Common myeloid progenitor, CD34-positive (primary cell): ENCODE data around the gene TBX1.

ENCODE experiments used
- CTCF ChIA-PET: fragments of 350-600 bp; sonication (Branson Sonifier 250); formaldehyde crosslinking; loops from one replicate; lab custom pipeline; 2021; ENCODE audit warnings: antibody characterized with exemption; lab: Charles Lee
- POLR2A ChIA-PET: fragments of 350-600 bp; sonication (Branson Sonifier 250); formaldehyde crosslinking; loops from one replicate; lab custom pipeline; 2021; ENCODE audit warnings: antibody characterized with exemption; lab: Charles Lee
- DNase-seq, 3 donors: peaks; one replicate each; pipeline versions ENCODE4 v3.0.0 to v3.0.0-alpha.2; 2013
- H3K27ac ChIP-seq, 2 experiments: 1 replicate in 1 of 2; 2 replicates in 1 of 2; pipeline ENCODE4 v1.7.0; 2013; ENCODE audit warnings: inconsistent platforms in 2 of 2, low read length in 2 of 2, mild to moderate bottlenecking in 2 of 2, low read depth in 1 of 2, moderate library complexity in 1 of 2; ENCODE audit not compliant: severe bottlenecking in 2 of 2, insufficient read depth in 1 of 2, poor library complexity in 1 of 2
- H3K27me3 ChIP-seq, 5 experiments: replicated peaks in 2 of 5; 1 replicate in 3 of 5; 2 replicates in 2 of 5; pipeline versions ENCODE4 v1.6.1 to v1.7.0; 2013; ENCODE audit warnings: low read length in 4 of 5, mild to moderate bottlenecking in 2 of 5, moderate library complexity in 2 of 5, inconsistent platforms in 1 of 5; ENCODE audit not compliant: insufficient read depth in 5 of 5, control insufficient read depth in 4 of 5
- H3K36me3 ChIP-seq, 4 experiments: 1 replicate in 2 of 4; 2 replicates in 2 of 4; pipeline versions ENCODE4 v1.6.1 to v1.7.0; 2013; ENCODE audit warnings: low read length in 3 of 4, control low read depth in 1 of 4, mild to moderate bottlenecking in 1 of 4; ENCODE audit not compliant: control insufficient read depth in 4 of 4, insufficient read depth in 4 of 4
- H3K4me1 ChIP-seq, 4 experiments: 1 replicate in 3 of 4; 2 replicates in 1 of 4; pipeline versions ENCODE4 v1.6.1 to v1.7.1; 2013; ENCODE audit warnings: low read length in 3 of 4, mild to moderate bottlenecking in 3 of 4, control low read depth in 1 of 4, inconsistent platforms in 1 of 4, moderate library complexity in 1 of 4; ENCODE audit not compliant: control insufficient read depth in 4 of 4, insufficient read depth in 4 of 4; ENCODE audit errors: control extremely low read depth in 1 of 4
- H3K4me3 ChIP-seq, 7 experiments: 1 replicate in 4 of 7; 2 replicates in 3 of 7; pipeline versions ENCODE4 v1.5.1 to v1.7.0; 2013; ENCODE audit warnings: mild to moderate bottlenecking in 7 of 7, low read length in 6 of 7, moderate library complexity in 6 of 7, inconsistent platforms in 2 of 7, low read depth in 2 of 7, control low read depth in 1 of 7; ENCODE audit not compliant: insufficient read depth in 4 of 7, control insufficient read depth in 1 of 7; ENCODE audit errors: extremely low read depth in 1 of 7
- H3K9me3 ChIP-seq, 5 experiments: 1 replicate in 4 of 5; 2 replicates in 1 of 5; pipeline versions ENCODE4 v1.6.1 to v1.7.1; 2013; ENCODE audit warnings: low read length in 4 of 5, mild to moderate bottlenecking in 2 of 5, inconsistent platforms in 1 of 5, low read depth in 1 of 5, moderate library complexity in 1 of 5; ENCODE audit not compliant: control insufficient read depth in 4 of 5, insufficient read depth in 2 of 5; ENCODE audit errors: control extremely low read depth in 1 of 5
- WGBS: methylation state at CpG from one replicate; pipeline ENCODE4 v1.1.5; 2013; ENCODE audit not compliant: insufficient coverage; 5-methylcytosine and 5-hydroxymethylcytosine counted together

The TBX1 gene

DNA sequence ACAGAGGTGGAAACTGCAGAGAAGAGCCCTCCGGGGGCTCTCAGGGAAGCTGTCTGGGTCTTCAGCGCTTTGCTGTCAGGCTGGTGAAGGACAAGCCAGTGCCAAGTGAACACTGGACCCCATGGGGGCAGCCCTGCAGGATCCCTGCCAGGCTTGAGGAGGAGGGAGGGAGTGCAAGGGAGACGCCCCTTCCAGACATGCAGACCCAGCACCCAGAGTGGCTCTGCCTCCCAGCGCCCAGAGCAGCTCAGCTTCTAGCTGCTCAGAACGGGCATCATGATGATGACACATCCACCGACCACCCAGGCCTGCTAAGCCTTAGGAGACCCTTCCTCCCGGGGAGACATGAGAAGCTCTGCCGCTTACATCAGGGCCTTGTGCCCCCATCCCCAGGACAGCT is 39.7 kb downstream of the TBX1 start:
- Histone ChIP-seq H3K36me3 (peaks cover 0 to 14% (median 2%) of the 10 kb centered on the region in 4 experiments), H3K4me1 (no peaks in the 10 kb centered on the region), H3K9me3 (no peaks in the 10 kb centered on the region), H3K27me3 (no peaks in the 10 kb centered on the region), H3K27ac (no peak overlapping the region), H3K4me3 (no peak overlapping the region)
- ChIA-PET CTCF (interaction anchor here (1.0 to 1.6 kb wide), 8 partner anchors 8 to 85 kb away, joined by 3 to 6 read pairs (median 4); no protein-coding TSS in a partner anchor), POLR2A (no interaction called here)
- WGBS, result 95% methylated on average over 8 of the region's 8 CpGs
- no peak for DNase-seq

DNA sequence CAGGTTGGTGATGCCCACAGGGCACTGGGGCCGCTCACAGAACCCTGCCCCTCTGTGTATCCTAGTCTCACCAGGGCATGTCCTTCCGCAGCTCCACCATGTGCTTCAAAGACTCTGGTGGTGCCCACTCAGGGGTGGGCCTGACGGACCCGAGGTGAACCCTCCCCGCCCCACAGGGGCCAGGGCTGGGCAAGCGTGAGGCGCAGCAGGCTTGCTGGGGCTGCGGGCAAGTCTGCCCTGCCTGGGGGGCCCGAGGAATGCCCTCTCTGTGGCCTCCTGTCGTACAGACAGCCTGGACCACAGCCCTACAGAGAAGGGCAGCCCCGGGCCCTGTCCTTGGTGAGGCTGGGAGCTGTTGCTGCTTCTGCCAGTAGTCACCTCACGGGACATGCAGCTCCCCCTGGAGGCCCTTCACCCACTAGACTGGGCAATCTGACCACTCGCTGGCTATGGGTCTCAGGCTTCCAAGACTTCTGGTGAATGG is 40.2 kb downstream of the TBX1 start:
- no peak overlapping the region for H3K27ac ChIP-seq
- H3K4me1 ChIP-seq, result no peaks in the 10 kb centered on the region
- ChIA-PET POLR2A (no interaction called here), CTCF (interaction anchor here (0.6 to 1.6 kb wide), 11 partner anchors 8 to 163 kb away, joined by 3 to 6 read pairs (median 3); no protein-coding TSS in a partner anchor)
- no peaks in the 10 kb centered on the region for H3K9me3 ChIP-seq
- 92% methylated on average over 13 of the region's 13 CpGs for WGBS
- peak; percentile 7 to 39 (median 24) for DNase-seq
- H3K4me3 ChIP-seq, result no peak overlapping the region
- H3K36me3 ChIP-seq, result peaks cover 0 to 15% (median 2%) of the 10 kb centered on the region in 4 experiments
- H3K27me3 ChIP-seq, result no peaks in the 10 kb centered on the region

DNA sequence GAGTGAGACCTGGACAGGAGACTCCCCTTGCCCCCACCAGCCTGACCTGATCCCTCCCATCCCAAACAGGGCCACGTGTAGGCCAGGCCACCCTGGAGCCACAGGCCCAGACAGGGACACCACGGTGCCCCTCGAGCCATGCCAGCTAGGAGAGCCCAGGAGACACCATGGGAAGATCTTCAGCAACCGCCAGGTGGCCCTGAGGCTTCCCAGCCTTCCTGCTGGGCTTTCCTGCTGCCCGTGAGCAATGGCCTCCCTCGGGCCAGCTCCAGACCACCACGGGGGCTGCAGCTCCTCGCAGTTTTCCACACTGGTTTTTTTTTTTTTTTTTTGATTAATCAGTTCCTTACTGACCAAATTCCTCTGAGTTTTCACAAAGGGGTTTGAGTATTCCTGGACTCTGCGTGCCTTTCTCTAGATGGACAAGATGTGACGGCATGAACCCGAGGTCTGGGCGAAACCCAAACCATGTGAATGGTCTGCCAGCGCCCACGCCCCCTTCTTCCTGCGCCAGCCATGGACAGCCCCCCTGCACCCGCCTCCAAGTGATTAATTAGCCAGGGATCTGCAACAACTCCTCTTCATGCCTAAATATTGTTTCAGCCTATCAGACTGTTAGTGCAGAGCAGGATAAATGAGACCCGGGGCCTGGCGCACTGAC is 40.9 kb downstream of the TBX1 start:
- Histone ChIP-seq H3K27ac (no peak overlapping the region), H3K36me3 (peaks cover 0 to 20% (median 2%) of the 10 kb centered on the region in 4 experiments), H3K4me1 (no peaks in the 10 kb centered on the region), H3K4me3 (no peak overlapping the region), H3K9me3 (no peaks in the 10 kb centered on the region), H3K27me3 (no peaks in the 10 kb centered on the region)
- WGBS, result 94% methylated on average over 16 of the region's 18 CpGs
- ChIA-PET CTCF (interaction anchor here (0.6 to 1.5 kb wide), 11 partner anchors 13 to 163 kb away, joined by 3 to 6 read pairs (median 3); no protein-coding TSS in a partner anchor), POLR2A (no interaction called here)
- DNase-seq, result no peak

DNA sequence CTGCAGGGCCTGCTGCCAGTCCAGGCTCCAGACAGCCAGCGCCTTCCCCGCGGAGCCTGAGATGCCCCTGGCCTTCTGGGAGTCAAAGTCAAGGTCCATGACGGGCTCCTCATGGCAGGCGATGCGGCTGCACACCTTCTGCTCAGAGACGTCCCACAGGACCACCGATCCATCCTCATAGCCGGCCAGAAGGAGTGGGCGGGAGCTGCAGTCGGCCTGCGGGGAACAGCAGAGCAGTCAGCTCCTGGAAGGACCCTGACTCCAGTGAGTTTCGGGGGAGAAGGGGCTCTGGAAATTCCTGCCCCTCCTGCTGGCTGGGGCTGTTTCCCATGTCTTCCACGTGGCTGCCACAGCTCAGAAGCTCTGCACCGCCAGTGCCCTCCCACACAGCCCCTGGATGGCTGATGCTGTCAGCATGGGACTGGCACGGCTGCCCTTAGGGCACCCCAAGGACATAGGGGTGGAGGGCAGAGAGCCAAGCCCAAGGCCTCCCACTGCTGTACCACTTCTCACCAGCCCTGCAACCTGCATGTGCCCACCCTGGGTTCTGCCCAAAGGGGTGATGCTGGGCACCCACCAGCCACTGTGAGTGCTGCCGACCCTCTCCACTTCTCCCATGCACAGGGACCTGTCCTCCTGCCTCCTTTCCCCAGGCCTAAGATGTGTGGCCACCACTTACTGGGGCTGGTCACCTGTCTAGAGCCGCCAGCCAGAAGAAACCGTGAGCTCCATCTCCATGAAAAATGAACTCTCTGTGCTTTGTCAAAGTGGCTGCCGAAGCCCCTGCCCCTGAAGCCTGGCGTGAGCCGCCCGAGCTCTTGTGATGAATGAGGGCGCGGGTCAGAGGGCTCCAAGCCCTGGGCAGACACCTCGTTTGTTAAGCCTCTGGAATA is 41.7 kb downstream of the TBX1 start:
- Histone ChIP-seq H3K36me3 (peaks cover 0 to 20% (median 2%) of the 10 kb centered on the region in 4 experiments), H3K9me3 (no peaks in the 10 kb centered on the region), H3K27me3 (no peaks in the 10 kb centered on the region), H3K27ac (no peak overlapping the region), H3K4me1 (no peaks in the 10 kb centered on the region), H3K4me3 (no peak overlapping the region)
- DNase-seq, result no peak
- WGBS, result 98% methylated on average over 23 of the region's 26 CpGs
- ChIA-PET CTCF (interaction anchor here (1.1 to 1.5 kb wide), 2 partner anchors 11 to 16 kb away, joined by 3 to 6 read pairs; no protein-coding TSS in a partner anchor), POLR2A (no interaction called here)

DNA sequence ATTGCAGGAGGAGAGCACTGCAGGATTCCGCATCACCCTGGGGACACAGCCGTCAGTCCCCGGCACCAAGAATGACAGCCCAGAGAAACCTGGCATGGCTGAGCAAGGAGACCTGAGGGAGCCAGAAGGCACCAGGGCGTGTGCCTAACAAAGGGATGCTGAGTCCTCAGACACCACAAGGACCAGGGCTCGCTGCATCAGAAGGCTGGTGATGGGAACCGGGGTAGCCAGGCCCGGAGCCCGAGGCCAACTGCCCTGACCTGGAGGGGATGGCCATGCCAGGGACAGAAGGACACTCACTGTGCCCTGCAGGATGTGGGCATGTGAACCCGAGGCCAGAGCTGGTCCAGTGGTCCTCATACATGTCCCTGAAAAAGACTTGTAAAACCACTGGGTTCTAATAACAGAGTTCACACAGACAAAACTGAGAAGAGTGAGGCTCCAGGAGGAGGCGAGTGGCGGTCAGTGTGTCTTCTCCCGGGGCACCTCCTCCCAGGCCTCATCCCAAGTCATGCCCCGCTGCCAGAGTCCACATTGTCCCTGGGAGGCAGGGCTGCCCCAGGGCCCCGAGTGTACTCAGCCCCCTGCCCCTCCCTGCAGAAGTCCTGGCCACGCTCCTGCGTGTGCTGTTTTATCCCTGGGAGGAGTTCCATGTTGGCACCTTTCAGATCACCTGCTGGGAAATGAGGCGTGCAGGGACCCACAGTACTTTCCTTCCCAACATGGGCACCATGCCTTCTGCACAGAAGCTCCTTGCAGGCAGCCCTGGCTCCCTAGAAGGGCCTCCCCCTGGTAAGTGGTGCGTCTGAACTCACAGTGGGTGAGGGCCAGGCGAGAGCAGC is 42.5 kb downstream of the TBX1 start:
- Histone ChIP-seq H3K27ac (no peak overlapping the region), H3K36me3 (peaks cover 0 to 20% (median 2%) of the 10 kb centered on the region in 4 experiments), H3K9me3 (no peaks in the 10 kb centered on the region), H3K27me3 (no peaks in the 10 kb centered on the region), H3K4me1 (no peaks in the 10 kb centered on the region), H3K4me3 (no peak overlapping the region)
- POLR2A ChIA-PET, result no interaction called here
- CTCF ChIA-PET, result interaction anchor here (1.1 to 1.5 kb wide), 2 partner anchors 12 to 17 kb away, joined by 3 to 6 read pairs; no protein-coding TSS in a partner anchor
- 98% methylated on average over 19 of the region's 19 CpGs for WGBS
- DNase-seq, result no peak

DNA sequence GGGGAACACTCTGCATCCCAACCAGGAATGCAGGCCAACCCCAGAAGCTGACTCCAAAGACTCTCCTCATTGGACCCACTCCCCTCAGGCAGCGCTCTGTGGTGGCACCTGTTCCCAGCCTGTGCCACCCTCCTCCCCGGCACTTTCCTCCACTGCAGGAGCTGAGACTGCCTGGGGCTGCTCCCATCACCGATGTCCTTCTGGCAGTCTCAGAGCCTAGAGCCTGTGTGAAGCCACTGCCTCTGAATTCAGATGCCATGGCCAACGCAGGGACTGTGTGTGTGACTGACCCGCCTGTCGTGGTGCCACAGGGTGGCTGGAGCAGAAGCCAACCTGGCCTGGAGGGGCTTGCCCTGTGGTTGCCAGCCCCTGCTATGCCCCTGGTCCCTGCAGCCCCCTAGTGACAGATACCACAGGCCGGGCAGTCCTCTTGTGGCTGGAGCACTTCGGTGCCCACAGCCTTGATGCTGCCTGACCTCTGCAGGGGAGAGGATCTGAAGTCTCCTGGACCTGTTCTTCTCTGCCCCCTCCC is 43.2 kb downstream of the TBX1 start:
- POLR2A ChIA-PET, result no interaction called here
- Histone ChIP-seq H3K4me3 (no peak overlapping the region), H3K36me3 (peaks cover 0 to 20% (median 2%) of the 10 kb centered on the region in 4 experiments), H3K27ac (no peak overlapping the region), H3K9me3 (no peaks in the 10 kb centered on the region), H3K4me1 (no peaks in the 10 kb centered on the region), H3K27me3 (no peaks in the 10 kb centered on the region)
- no peak for DNase-seq
- 98% methylated on average over 7 of the region's 8 CpGs for WGBS
- CTCF ChIA-PET, result no interaction called here
